Dendritic cell treated with granulocyte-macrophage colony-stimulating factor and Interleukin-4, amounts not matched to agents 40 ng/mL and 50 ng/mL, for 4 days (primary cell): ENCODE measurements around the gene CPLANE2.
"Not testable (repeated sequence)": the region's sequence is repeated elsewhere in the genome, so short reads cannot be mapped to it uniquely, and the experiment has no call there.

Experiments used
- H3K27ac Mint-ChIP-seq: one replicate; pipeline ENCODE4 v1.8.0; 2022; ENCODE audit warnings: mild to moderate bottlenecking, mixed read lengths
- H3K27me3 Mint-ChIP-seq: one replicate; pipeline ENCODE4 v1.8.0; 2022; ENCODE audit warnings: mild to moderate bottlenecking, mixed read lengths
- H3K36me3 Mint-ChIP-seq: one replicate; pipeline ENCODE4 v1.8.0; 2022; ENCODE audit warnings: low read depth, mixed read lengths
- H3K4me1 Mint-ChIP-seq: one replicate; pipeline ENCODE4 v1.8.0; 2022; ENCODE audit warnings: low read depth, mixed read lengths
- H3K4me3 Mint-ChIP-seq: one replicate; pipeline ENCODE4 v1.8.0; 2022; ENCODE audit warnings: mild to moderate bottlenecking, moderate library complexity, mixed read lengths
- H3K9me3 Mint-ChIP-seq: one replicate; pipeline ENCODE4 v1.8.0; 2022; ENCODE audit warnings: mixed read lengths
- intact Hi-C: fragments of 100-400 bp; cut with micrococcal nuclease; formaldehyde crosslinking; loops from one replicate; pipeline ENCODE4 v1.15.0; 2022

CPLANE2 gene

DNA sequence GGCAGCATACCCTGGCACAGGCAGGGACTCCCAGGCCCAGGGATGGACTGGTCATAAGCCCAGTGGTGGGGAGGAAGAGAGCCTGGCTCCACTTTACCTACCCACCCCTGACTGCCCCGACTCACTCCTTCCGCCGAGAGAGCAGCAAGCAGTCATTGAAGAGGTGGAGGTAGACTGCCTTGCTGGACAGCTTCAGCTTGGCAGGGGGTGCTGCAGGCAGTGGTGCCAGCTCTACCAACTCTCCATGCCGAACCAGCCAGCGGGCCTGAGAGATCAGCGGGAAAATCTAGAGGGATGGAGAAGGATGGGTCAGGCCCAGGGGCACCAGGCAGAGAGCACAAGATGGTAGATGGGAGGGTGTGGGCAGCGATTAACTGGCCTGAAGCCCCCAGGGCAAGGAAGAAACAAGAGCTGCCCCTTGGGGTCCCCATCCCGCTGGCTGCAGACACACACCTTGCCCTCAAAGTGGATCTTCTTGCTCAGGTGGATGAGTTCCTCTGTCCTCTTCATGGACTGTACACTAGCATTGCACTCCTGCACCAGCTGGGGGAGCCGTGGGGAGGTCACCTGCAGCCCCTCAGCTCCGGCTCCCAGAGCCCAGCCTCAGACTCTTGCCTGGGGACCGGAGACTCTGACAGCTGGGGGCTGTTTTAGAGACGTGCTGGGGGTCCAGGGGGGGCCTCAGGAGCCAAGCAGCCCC is 32.2 kb downstream of the CPLANE2 start:
- intact Hi-C loops = no loop called here
- no peaks in the 10 kb centered on the region for H3K9me3 Mint-ChIP-seq
- peaks cover 13% of the 10 kb centered on the region for H3K36me3 Mint-ChIP-seq
- H3K27me3 Mint-ChIP-seq = no peaks in the 10 kb centered on the region
- peaks cover 15% of the 10 kb centered on the region for H3K4me1 Mint-ChIP-seq
- H3K4me3 Mint-ChIP-seq = no peak overlapping the region
- H3K27ac Mint-ChIP-seq = no peak overlapping the region

GRCh38 chr1:16204216-16204615 is 32.8 kb downstream of the CPLANE2 start:
- no peak overlapping the region for H3K4me3 Mint-ChIP-seq
- H3K36me3 Mint-ChIP-seq = peaks cover 13% of the 10 kb centered on the region
- intact Hi-C loops = no loop called here

DNA sequence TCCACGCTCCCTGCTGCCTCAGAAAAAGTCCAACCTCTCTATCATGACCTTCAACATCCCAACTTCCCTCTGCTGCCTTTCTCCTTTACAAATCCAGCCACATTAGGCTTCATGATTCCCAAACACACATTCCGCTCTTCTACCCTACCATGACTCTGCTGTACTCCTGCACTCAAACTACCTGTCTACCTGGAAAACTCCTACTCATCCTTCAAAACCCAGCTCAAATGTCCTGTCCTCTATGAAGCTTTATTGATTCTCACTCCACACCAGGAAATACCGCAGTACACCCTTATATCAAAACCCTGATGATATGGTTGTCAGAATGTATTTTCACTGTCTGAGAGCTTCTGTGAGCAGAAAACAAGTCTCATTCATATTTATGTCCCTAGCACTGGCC is 33.4 kb downstream of the CPLANE2 start:
- Mint-ChIP-seq H3K27me3 (no peaks in the 10 kb centered on the region), H3K4me1 (peaks cover 22% of the 10 kb centered on the region), H3K36me3 (peaks cover 18% of the 10 kb centered on the region)

More at GRCh38 chr1:16204216-16204615, 32.8 kb downstream of the CPLANE2 start:
- Mint-ChIP-seq H3K27me3 (no peaks in the 10 kb centered on the region), H3K4me1 (peaks cover 18% of the 10 kb centered on the region), H3K9me3 (no peaks in the 10 kb centered on the region), H3K27ac (no peak overlapping the region)

GRCh38 chr1:16202281-16203210 is 34.4 kb downstream of the CPLANE2 start:
- Mint-ChIP-seq H3K4me1 (peaks cover 14% of the 10 kb centered on the region), H3K36me3 (peaks cover 21% of the 10 kb centered on the region), H3K9me3 (no peaks in the 10 kb centered on the region), H3K27ac (no peak overlapping the region), H3K27me3 (no peaks in the 10 kb centered on the region), H3K4me3 (no peak overlapping the region)
- intact Hi-C loops = no loop called here

More for the DNA sequence above, 33.4 kb downstream of the CPLANE2 start:
- no peak overlapping the region for H3K4me3 Mint-ChIP-seq
- H3K27ac Mint-ChIP-seq = no peak overlapping the region
- H3K9me3 Mint-ChIP-seq = no peaks in the 10 kb centered on the region
- intact Hi-C loops = no loop called here

- H3K27me3 Mint-ChIP-seq = no peaks in the 10 kb centered on the region
- no peak overlapping the region for H3K4me3 Mint-ChIP-seq
- H3K36me3 Mint-ChIP-seq = peaks cover 19% of the 10 kb centered on the region
- peak overlapping the region; percentile 6 for H3K27ac Mint-ChIP-seq
- no peaks in the 10 kb centered on the region for H3K9me3 Mint-ChIP-seq
- peaks cover 9% of the 10 kb centered on the region for H3K4me1 Mint-ChIP-seq
- intact Hi-C loops = no loop called here
These were observed 37.3 kb downstream of the CPLANE2 start for GRCh38 chr1:16199700-16200099.

- intact Hi-C loops = no loop called here
- H3K4me3 Mint-ChIP-seq = no peak overlapping the region
- H3K9me3 Mint-ChIP-seq = no peaks in the 10 kb centered on the region
- peaks cover 9% of the 10 kb centered on the region for H3K4me1 Mint-ChIP-seq
- peaks cover 15% of the 10 kb centered on the region for H3K36me3 Mint-ChIP-seq
- peaks cover 3% of the 10 kb centered on the region for H3K27me3 Mint-ChIP-seq
- no peak overlapping the region for H3K27ac Mint-ChIP-seq
These were observed 37.9 kb downstream of the CPLANE2 start for GRCh38 chr1:16199157-16199501.

DNA sequence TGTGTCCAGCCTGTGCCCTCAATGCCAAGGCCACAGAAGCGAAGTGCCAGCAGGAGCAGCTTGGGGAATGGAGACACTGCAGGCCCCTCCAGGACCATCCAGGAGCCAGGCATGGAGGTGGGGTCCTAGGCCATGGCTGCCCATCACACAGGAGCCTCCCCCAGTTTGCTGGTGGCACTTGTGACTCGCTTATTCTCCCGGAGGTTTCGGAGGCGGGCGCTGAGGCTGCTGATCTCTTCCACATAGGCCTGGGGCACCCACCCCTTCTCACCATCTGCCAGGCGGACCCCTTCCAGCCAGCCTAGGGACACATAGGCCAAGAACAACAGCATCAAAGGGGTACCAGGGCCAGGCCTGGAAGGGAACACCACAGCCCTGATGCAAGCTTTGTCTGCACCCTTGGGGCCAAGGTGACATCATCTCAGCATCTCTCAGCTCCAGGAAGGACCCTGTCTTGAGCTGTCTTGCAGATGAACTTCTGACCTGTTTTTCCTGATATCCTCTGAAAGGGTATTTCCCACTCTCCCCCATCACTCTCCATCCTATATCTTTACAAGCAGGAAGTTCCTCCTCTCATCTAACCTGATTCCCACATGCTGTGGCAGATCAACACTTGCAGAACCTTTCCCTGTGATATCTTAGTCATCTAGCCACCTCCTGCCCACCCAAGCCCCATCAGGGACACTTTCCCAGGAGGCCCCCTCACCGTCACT is 38.4 kb downstream of the CPLANE2 start:
- Mint-ChIP-seq H3K36me3 (peaks cover 15% of the 10 kb centered on the region), H3K9me3 (no peaks in the 10 kb centered on the region), H3K4me3 (no peak overlapping the region), H3K27me3 (peaks cover 3% of the 10 kb centered on the region), H3K4me1 (peaks cover 9% of the 10 kb centered on the region), H3K27ac (no peak overlapping the region)
- intact Hi-C loops = no loop called here

- Mint-ChIP-seq H3K4me1 (peaks cover 9% of the 10 kb centered on the region), H3K27me3 (peaks cover 3% of the 10 kb centered on the region), H3K9me3 (no peaks in the 10 kb centered on the region), H3K4me3 (no peak overlapping the region), H3K36me3 (peaks cover 9% of the 10 kb centered on the region), H3K27ac (no peak overlapping the region)
- intact Hi-C loops = no loop called here
These were observed 40.1 kb downstream of the CPLANE2 start for GRCh38 chr1:16196874-16197273.

DNA sequence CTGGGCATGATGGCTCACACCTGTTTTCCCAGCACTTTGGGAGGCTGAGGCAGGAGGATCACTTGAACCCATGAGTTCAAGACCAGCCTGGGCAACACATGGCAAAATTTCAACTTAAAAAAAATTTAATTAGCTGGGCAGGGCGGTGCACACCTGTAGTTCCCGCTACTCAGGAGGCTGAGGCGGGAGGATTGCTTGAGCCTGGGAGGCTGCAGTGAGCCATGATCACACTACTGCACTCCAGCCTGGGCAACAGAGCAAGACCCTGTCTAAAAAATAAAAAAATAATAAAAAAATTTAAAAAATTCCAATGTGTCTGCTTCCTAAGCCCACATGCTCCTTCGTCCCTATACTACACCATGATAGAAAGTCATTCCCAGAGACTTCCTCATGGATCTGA is 40.8 kb downstream of the CPLANE2 start:
- H3K9me3 Mint-ChIP-seq, H3K4me1 Mint-ChIP-seq, H3K36me3 Mint-ChIP-seq, H3K27ac Mint-ChIP-seq, intact Hi-C loops, H3K4me3 Mint-ChIP-seq, H3K27me3 Mint-ChIP-seq: not testable (repeated sequence)

GRCh38 chr1:16195518-16195905 is 41.5 kb downstream of the CPLANE2 start:
- Mint-ChIP-seq H3K27ac (no peak overlapping the region), H3K27me3 (peaks cover 9% of the 10 kb centered on the region), H3K9me3 (no peaks in the 10 kb centered on the region), H3K36me3 (peaks cover 9% of the 10 kb centered on the region), H3K4me3 (no peak overlapping the region), H3K4me1 (peaks cover 9% of the 10 kb centered on the region)
- intact Hi-C loops = no loop called here

- no peaks in the 10 kb centered on the region for H3K36me3 Mint-ChIP-seq
- no peaks in the 10 kb centered on the region for H3K9me3 Mint-ChIP-seq
- H3K4me1 Mint-ChIP-seq = peaks cover 8% of the 10 kb centered on the region
- H3K4me3 Mint-ChIP-seq = no peak overlapping the region
- H3K27ac Mint-ChIP-seq = no peak overlapping the region
- intact Hi-C loops = no loop called here
- H3K27me3 Mint-ChIP-seq = peaks cover 21% of the 10 kb centered on the region
These were observed 45.0 kb downstream of the CPLANE2 start for GRCh38 chr1:16191916-16192546.

GRCh38 chr1:16191309-16191708 is 45.7 kb downstream of the CPLANE2 start:
- H3K4me1 Mint-ChIP-seq = peaks cover 8% of the 10 kb centered on the region
- H3K27me3 Mint-ChIP-seq = peaks cover 23% of the 10 kb centered on the region
- H3K27ac Mint-ChIP-seq = no peak overlapping the region
- no peak overlapping the region for H3K4me3 Mint-ChIP-seq
- no peaks in the 10 kb centered on the region for H3K36me3 Mint-ChIP-seq
- H3K9me3 Mint-ChIP-seq = no peaks in the 10 kb centered on the region
- intact Hi-C loops = no loop called here

DNA sequence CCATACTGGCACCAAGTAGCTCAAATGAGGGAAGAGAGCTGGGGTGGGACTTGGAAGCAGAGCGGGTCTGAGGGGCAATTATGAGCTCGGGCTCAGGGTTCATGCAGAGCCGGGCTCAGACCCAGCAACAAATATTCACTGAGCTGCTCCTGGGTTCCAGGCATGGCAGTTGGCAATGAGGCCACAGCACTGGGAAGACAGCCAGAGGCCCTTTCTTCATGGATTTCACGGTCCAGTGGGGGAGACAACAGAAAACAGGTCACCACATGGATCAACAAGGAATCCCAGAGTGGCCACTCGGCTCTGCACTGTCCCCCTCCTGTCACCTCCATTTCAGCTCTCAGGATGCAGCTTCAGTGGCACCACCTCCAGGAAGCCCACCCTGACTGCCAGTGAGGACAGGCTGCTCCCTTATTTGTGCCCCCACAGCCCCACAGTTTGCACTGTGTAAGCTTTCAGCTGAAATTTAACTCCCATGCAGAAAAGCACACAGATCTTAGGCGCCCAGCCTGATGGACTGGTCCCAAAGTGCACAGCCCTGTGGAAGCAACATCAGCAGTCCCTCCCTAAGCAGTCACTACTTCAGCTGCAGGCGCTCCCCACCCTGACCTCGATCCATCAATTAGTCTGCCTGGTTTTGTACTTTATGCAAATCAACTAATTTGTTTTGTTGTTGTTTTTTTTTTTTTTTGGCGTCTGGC is 46.9 kb downstream of the CPLANE2 start:
- Mint-ChIP-seq H3K27me3 (peaks cover 23% of the 10 kb centered on the region), H3K9me3 (no peaks in the 10 kb centered on the region), H3K4me3 (no peak overlapping the region), H3K4me1 (peaks cover 8% of the 10 kb centered on the region), H3K27ac (no peak overlapping the region), H3K36me3 (no peaks in the 10 kb centered on the region)
- intact Hi-C loops = loop anchor here (5.0 kb wide), 1 partner anchor 52 kb away; no protein-coding TSS in a partner anchor
